LHCN-M2 (cell line): ENCODE measurements around the gene PLSCR5. TPM values are rescaled to one million over a fixed set of nuclear protein-coding genes. Genes with fewer than 3 reads are reported as not detected.

ENCODE experiments used
- DNase-seq: peaks from one replicate; pipeline ENCODE4 v3.0.0-alpha.2; 2012; ENCODE audit warnings: low read depth
- total RNA-seq: library from RNA; depleted of rRNA; stranded (reverse); fragments of >200 nt; gene quantifications from 2 replicates; pipeline ENCODE4 v1.2.3, GENCODE V29; 2014

Gene PLSCR5
- total RNA-seq, 1 experiment from 2014 or later, result not detected

DNA sequence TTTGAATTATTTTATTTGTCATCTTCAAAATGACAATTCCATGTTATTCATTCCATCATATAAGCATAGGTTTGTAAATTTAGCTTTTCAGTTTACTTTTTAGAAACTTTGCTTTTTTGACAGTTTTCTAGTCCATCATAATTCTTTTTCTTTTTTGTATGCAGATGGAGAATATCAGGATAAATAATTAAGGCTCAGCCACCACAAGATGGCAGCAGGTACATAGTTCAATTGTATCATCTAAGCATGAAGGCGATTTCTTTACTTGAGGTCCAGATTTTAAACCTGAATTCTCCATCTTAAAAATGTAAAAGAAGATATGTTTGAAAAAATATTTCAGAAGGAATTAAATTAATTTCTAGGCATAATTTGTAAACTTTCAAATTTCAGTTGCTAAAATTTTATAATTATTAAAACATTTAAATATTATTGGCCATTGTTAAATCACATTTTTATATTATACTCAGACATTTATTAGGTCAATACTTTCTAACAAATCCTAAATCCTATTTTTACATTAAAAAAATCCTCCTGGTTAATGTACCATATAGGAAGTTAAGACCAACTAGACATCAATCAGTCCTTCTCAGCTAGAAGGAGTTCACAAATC lies 15.1 kb downstream of the PLSCR5 start:
- peak; percentile 69 for DNase-seq

DNA sequence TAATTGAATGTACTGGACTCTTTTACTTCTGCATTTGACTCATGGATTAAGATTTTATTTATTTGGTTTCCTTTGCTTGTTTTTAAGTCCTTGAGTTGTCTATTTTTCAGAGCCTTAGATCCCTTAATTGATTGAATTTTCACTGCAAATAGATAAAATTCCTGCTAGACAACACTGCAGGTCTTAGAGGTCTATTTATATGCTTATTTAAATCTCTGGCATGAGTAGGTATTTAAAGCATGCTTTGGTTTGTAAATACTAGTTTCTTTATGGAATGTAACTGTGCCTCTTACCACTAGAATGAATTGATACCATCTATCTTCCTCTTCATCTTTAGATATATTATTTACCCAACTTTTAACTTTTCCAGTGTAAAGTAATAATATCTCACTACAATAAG lies 20.0 kb downstream of the PLSCR5 start:
- no peak for DNase-seq

- DNase-seq, result no peak
Observed at GRCh38 chr3:146581951-146582467, 23.1 kb downstream of the PLSCR5 start.

DNA sequence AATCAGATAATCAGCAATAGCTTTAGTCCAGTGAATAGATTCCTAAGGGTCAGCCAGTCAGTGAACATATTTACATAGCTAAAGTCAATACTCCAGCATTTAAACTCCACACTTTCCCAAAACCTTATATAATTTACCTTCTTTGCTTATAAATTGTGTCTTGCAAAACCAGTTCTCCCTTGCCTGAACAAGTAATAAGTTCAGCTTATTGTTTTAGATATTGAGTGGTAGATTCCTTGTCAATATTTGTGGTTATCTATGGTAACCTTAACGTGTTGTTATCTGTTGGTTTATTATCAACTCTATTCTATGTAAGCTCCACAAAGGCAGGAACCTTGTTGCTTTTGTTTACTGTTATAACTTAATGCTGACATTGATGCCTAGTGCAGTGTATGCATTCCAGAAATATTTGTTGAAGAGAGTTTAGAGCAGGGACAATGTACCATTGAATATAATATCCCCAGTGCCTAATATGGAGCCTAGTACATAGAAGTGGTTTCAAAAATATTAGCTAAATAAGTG lies 24.0 kb downstream of the PLSCR5 start:
- no peak for DNase-seq

DNA sequence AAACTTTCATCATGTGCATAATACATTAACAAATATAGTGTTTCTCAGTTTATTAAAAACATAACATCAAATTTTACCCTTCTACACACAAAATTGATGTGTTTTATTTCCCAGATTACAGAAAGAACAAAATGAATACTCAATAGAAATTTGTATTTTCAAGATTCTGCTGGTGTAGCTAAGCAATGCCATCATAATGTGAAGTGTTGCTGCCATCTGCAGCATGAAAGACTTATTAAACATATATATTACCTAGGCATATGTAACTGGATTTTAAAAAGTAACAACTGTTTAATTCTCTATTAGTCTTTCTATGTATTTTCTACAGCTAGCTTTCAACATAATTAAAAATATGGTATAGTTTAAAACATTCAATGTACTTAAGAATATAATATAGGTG lies 27.5 kb downstream of the PLSCR5 start:
- DNase-seq, result peak; percentile 67

DNA sequence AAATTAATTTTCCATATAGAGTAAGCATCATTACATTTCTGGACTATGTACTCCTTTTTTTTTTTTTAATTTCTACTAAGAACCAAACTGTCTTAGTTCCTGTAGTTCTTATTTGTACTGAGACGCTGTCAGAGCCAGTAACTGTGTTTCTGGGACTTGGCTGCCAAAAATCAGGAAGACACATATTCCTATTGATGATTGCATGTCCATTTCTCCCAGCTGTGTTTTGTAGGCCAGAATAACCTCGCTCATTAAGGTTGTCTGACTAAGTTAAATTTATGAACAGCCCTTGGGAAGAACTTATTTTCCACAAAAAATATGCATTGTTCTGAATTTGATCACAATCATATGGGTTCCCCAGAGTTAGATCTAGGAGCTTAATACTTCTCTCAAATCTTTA lies 29.5 kb downstream of the PLSCR5 start:
- no peak for DNase-seq

DNA sequence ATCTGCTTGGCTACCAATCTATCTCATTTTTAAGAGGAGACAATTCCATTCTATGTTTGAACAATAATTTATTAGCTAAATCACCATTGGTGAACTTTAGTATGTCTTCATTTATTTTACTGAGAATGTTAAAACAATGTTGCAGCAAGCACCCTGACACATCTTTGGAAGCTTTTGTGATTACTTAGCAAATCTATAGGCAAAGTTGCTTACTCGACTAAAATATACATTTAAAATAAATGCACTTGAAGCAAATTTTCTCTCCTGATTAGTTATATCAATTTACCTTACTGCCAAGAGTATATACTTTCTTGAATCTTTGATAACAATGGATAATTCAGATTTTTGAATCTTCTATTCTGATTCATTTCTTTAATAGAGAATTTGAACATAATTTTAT lies 31.0 kb downstream of the PLSCR5 start:
- no peak for DNase-seq

DNA sequence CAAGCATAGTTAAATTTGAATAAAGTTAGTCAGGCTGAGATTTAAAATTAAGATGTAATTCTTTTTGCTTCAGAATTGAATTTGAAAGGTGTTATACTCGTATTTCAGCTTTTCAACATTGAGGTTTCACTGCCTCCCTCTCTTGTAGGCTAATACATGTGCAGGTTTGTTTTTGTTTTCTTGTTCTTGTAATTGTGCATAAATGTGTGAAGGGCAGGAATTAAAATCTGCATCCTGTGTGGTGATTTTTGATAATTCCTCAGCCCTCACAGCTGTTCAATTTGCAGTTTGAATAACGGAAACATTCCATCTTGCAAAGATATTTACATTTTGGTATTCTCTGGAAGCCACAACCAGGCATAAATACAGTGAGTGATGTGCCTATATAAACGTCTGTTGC lies 35.8 kb downstream of the PLSCR5 start:
- DNase-seq, result peak; percentile 62

GRCh38 chr3:146566138-146566537 lies 39.0 kb downstream of the PLSCR5 start:
- DNase-seq, result no peak

DNA sequence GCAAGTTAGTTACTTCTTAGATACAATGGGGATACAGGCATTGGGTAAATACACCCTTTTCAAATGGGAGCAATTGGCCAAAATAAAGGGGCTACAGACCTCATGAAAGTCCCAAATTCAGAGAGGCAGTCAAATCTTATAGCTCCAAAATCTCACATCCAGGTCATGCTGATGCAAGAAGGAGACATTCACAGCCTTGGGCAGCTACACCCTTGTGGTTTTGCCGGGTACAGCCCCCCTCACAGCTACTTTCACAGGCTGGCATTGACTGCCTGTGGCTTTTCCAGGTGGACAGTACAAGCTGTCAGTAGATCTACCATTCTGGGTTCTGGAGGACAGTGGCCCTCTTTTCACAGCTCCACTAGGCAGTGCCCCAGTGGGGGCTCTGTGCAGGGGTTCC lies 43.3 kb downstream of the PLSCR5 start:
- DNase-seq, result no peak

GRCh38 chr3:146561463-146561862 lies 43.7 kb downstream of the PLSCR5 start:
- no peak for DNase-seq

- no peak for DNase-seq
Observed at GRCh38 chr3:146560678-146561077, 44.5 kb downstream of the PLSCR5 start.

- no peak for DNase-seq
Observed at GRCh38 chr3:146559388-146559787, 45.8 kb downstream of the PLSCR5 start.

DNA sequence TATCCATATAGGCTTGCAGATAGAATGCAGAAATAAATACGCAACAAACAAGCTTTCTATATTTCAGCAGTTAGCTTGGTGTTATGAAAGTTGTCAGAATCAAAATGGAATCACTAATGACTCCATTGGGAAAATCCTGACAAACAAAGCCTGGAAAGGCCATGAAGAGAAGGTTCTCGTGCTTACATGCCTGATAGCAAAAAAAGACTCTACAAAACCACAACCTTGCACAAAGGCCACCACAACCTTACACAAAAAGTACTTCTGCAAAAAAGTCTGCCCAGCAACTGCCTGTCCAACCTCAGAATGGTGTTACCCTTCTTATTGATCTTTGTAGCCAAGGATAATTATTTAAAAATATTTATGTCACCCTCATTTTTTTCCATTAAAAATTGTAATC lies 46.4 kb downstream of the PLSCR5 start:
- DNase-seq, result no peak

GRCh38 chr3:146557745-146558144 lies 47.4 kb downstream of the PLSCR5 start:
- DNase-seq, result no peak

- no peak for DNase-seq
Observed at GRCh38 chr3:146555311-146555710, 49.8 kb downstream of the PLSCR5 start.

- no peak for DNase-seq
Observed at GRCh38 chr3:146554151-146554760, 50.9 kb downstream of the PLSCR5 start.

DNA sequence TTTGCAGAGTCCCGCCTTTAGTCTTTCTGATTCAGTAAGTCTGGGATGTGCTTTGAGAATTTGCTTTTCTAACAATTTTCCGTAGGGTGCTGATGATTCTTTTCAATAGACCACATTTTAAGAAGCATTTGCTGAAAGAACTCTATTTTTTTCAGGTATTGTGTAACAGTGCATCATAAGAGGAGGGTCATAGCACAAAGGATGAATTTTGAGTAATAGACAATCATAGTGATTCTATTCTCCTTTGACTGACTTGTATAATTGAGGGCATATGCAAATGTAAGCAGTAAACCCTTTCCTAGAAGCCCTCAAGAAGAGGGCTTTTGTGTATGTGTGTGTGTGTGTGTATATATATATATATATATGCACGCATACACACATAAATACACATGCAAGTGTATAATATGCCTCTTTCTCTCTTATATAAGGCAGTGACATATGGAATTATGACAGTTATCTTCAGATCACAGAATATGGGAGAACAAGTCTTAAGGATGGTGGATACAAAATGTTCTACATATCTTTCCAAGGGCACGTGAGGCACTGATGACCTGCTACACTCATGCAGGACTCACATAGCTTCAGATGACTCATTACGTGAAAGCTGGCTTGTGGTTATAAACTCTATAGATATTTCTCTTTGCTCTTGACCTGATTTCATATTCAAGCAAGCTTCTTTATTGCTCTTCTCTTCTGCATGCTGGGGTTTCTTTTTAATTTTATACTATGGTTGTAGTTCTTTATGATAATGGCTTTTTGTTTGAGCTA lies 54.2 kb downstream of the PLSCR5 start:
- peak; percentile 96 for DNase-seq

GRCh38 chr3:146550070-146550615 lies 55.0 kb downstream of the PLSCR5 start:
- DNase-seq, result no peak

GRCh38 chr3:146547235-146547835 lies 57.8 kb downstream of the PLSCR5 start:
- DNase-seq, result no peak

DNA sequence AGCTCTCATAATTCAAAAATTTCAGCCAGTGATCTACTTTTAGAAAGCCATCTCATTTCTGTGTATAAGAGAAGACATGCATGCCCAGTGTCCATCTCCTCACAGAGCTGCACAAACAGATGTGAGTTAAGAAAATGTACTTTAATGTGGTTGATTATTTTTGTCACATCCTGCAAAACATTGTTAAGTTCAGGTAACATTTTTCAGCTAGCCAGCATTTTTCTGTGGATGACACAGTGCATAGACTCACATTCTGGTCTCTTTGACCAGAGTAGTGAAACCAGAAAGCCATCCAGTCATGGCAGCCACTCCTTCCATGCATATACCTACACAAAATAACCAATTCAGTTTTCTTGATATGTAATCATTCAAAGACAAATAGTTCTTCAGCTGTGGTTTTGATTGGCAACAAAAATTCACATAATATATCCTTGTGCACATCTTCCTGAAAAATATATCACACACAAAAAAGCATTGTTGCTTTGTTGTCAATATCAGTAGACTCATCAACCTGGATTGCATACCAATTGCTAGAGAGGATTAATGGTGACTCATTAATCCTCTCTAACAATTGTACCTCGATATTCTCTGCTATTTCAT lies 58.7 kb downstream of the PLSCR5 start:
- no peak for DNase-seq
